ENCODE data around the gene ST6GALNAC3.
"Not testable (repeated sequence)": the region's sequence is repeated elsewhere in the genome, so short reads cannot be mapped to it uniquely, and the experiment has no call there.

ST6GALNAC3 gene

DNA sequence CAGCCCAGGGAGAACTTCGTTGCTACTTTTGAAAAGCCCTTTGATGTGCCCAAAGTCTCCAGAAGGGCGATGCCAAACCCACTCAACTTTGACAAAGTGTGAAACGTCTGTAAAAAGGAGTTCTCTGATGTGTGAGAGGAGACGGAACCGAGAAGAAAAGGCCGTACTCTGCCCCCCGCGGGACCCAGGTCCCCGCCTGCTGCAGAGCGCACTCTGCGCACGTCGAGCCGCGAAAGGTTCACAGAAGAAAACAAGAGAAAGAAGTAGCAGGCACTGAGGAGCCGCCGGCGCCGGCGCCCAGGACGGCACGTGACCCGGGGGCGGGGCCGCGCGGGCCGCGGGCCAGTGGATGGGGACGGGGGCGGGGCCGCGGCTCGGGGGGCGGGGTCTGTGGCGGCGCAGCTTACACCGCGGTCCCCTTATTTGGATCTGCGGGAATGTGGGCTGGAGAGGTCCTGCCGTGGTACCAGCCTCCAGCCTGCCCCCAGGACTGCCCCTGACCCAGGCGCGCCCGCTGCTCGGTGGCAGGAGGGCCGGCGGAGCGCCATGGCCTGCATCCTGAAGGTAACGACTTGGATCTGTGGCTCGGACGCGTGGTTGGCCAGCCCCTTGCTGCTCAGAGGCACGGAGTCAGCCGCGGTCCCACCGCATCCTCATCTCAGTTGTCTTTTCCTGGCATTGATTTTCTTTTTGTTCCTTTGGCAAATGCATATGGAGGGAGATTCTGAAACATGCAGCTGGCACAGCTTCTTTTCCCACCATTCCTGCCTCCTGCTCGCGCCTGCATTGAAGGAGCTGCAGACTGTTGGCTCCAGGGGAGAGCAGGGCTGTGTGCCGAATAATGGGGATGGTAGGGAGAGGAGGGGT is at the start of gene ST6GALNAC3:
ST6GALNAC3 (plus strand) TSS at position 426 of the 867 bp plus-strand sequence.
- DNase-seq, result peak; percentile 82

DNA sequence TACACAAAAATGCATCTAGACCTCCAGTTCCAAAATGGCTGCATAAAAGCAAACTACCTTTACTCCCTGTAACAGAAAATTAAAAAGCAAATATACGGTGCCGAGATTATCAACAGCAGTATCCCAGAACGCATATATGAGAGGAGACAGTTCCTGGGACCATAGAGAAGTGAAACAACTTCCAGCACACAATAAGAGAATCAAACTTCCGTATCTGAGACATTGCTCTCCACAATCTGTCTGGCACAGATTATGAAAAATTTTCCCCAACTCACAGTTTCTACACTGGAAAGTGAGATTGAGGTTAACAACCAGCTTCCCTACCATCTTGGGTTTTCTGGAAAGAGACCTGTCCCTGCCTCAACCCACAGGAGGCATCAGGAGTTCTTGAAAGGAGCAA is 47.2 kb upstream of the ST6GALNAC3 start:
- DNase-seq, result no peak

DNA sequence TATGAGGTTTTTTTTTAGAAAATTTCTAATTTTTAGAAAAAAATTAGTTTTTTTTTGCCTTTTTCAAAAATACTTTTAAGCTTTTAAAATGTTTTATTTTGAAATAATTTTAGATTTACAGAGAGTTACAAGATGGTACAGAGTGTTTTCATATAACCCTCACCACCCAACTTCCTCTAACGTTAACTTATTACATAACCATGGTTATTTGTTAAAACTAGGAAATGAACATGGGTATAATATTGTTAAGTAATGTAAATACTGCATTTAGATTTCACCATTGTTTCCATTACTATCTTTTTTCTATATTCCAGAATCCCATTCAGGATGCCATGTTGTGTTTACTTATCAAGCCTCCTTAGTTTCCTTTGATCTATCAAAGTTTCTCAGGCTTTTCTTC is 45.2 kb upstream of the ST6GALNAC3 start:
- no peak for DNase-seq

DNA sequence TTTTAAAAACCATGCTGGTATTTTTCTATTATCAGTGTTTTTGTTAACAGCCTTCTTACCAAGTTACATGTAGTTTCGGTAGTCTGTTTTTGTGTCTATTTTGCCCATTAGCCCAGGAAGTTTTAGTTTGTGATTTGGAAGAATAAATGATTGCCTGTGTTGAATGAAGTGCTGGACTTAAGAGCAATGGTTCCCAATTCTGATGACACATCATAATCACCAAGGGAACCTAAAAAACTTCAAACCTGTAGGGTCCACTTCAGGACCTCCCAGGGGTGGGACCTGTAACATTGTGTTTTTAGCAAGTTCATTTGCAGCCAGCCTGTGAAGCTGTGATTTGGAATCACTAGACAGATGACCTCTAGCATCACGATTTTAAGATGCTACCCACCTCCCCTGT is 43.0 kb upstream of the ST6GALNAC3 start:
- DNase-seq, result no peak

GRCh38 chr1:76033800-76034475 is 40.6 kb upstream of the ST6GALNAC3 start:
- no peak for DNase-seq

DNA sequence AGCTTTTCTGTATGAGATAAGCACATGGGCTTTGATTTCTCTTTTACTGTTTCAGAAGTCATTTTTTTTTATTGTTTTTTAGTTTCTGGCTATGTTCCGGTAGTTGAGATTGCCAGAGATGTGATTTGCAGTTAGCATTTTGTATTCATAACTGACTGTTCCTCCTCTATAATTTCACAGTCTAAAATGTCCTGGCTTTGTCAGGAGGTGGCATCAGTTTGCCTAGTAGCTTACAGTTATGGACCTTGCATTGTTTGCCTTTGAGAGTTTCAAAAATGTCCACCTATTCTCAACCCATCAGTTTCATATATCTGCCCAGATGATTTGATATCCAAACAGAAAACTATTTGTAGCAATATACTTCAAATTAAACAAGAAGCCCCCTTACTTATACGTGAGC is 39.5 kb upstream of the ST6GALNAC3 start:
- DNase-seq, result no peak

DNA sequence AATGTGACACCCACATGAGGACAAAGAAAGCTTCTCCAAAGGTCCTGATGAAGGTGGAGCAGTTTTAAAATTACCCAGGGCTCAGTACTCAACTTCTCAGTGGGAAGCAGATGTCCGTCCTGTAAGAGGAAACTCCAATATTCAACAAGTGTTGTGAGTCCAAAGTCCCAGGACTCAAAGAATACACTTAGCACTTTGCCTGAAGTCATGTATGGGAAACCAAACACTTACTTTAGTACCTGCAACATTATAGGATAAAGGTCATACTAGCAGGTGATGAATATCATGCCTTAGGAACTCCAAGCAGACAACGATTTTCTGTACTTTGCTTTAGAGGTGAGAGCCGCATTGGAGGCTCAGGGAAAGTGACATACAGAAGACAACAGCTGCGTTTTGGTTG is 37.2 kb upstream of the ST6GALNAC3 start:
- no peak for DNase-seq

- DNase-seq, result no peak
Measured at GRCh38 chr1:76038287-76039004, 36.1 kb upstream of the ST6GALNAC3 start.

- no peak for DNase-seq
Measured at GRCh38 chr1:76046149-76046548, 28.4 kb upstream of the ST6GALNAC3 start.

- DNase-seq, result no peak
Measured at GRCh38 chr1:76048219-76048618, 26.3 kb upstream of the ST6GALNAC3 start.

GRCh38 chr1:76048926-76049325 is 25.6 kb upstream of the ST6GALNAC3 start:
- DNase-seq, result no peak

DNA sequence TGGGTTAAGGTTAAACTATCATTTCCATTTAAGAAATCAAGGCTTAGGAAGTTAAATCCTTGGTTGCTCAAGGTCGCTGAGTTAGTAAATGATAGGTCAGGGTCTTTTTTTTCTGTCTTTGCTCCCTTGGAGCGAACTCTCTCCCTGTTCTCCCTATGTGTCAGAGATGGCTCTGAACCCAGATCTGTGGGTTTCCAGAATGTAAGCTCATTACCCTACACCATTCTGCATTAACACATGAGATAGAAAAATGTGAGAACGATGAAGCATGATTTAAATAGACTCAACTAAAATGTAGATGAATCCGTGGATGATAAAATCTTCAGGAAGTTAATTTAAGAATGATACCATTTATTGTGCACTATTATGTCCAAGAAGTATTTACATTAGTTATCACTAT is 25.0 kb upstream of the ST6GALNAC3 start:
- DNase-seq, result no peak

- DNase-seq, result not testable (repeated sequence)
Measured at GRCh38 chr1:76050073-76050472, 24.5 kb upstream of the ST6GALNAC3 start.

DNA sequence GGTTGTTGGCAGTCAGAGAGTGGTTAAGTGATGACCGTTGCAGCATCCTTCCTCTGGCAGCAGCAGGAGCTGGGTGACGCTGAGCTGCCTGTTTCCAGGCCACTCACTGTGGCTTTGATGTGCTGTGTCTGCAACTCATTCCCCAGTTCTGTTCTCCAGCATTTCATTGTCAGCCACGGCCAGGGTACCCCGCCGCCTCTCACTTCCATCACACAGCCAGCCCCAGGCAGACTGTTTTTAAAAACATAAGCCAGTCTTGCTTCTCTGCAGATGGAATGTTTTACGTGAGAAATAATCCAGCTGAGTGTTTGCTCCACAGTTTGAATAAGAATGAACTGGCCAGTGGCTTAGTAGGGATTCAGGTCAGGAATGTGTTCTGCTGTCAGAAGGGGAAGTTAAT is 21.5 kb upstream of the ST6GALNAC3 start:
- DNase-seq, result no peak

- DNase-seq, result no peak
Measured at GRCh38 chr1:76054359-76054758, 20.2 kb upstream of the ST6GALNAC3 start.

DNA sequence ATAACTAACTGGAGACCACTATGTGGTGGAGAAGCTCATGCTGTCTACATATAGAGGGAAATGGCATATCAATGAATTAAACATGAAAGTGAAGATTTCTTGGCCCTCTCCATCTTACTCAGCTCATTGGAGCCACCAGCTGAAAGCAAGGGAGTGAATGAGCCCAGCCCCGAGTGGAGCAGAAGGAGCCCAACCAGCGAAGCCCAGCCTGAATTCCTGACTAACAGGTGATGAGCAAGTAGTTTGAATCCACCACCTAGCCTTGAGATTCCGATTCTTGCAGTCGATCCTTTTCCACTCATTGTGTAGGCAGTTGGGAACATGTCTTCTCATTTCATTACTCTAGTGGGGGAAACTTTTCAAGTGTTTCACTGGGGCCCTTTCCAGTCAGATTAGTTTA is 18.6 kb upstream of the ST6GALNAC3 start:
- no peak for DNase-seq

DNA sequence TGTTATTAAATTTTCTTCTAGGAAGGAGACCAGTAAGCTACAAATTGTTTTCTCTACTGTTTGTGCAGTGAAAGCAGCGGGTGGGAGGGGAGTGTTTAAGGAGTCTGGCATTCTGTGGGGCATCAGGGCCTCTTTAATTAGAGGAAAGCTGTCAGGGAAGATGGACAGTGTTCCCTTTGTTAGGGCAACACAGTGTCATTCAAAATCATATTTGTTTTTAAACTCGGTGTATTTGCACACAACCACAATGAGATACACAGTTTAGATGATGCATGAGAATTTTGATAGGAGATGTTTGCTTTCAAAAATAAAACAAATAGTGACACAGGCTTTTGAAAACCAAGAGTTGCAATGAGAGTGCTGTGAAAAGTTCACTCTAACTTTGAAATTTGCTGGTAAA is 15.1 kb upstream of the ST6GALNAC3 start:
- DNase-seq, result no peak

DNA sequence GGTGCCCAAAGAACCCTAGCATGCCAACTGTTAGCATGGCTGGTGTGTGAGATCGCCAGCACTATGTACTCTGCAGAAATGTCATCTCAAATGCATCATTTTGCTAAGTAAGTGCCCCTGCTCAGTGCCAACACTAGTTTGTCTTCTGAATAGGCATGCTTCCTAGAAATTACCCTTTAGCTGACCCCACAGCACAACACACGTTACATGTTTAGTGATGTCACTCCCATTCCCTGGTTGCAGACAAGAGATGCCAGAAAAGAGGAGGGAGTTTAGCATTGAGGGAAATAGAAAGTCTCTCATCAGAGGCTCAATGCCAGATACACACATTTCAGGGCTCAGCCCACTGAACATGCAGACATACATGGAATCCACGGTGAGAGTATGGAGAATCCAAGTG is 9.3 kb upstream of the ST6GALNAC3 start:
- DNase-seq, result no peak

DNA sequence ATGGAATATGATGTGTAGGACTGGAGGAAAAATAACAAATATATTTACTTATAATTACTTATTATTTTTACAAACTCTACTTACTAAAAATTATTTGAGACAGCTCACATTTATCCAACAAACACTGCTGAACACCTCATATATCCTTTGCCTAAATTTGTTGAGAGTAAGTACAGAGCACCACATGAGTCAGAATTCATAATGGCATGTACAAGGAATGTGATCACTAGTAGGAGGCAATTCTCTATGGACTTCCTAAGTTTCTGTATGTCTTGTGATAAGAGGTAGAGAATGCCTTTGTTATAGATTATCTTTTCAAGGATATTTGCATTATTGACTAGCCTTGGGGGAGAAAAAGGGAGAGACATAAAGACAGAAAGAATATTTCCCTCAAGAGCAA is 8.2 kb upstream of the ST6GALNAC3 start:
- no peak for DNase-seq

DNA sequence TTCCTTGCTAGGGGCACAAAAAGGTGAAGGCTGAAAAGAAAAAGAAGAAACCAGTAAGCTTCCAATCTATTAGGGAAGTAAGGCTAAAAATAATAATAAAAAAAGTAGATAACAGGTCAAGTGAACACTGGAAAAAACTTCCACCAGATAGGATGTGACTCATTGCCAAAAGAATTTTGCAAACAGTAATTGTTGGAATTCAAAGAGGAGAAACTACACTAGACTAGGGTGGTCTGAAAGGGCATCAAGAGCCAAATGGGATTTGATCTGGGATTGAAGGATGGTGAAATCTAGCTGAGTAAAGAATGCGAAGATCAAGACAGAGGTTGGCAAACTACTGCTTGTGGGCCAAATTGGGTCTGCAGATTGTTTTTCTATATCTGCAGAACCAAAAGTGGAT is 6.0 kb upstream of the ST6GALNAC3 start:
- no peak for DNase-seq

- DNase-seq, result no peak
Measured at GRCh38 chr1:76068953-76069561, 5.5 kb upstream of the ST6GALNAC3 start.

DNA sequence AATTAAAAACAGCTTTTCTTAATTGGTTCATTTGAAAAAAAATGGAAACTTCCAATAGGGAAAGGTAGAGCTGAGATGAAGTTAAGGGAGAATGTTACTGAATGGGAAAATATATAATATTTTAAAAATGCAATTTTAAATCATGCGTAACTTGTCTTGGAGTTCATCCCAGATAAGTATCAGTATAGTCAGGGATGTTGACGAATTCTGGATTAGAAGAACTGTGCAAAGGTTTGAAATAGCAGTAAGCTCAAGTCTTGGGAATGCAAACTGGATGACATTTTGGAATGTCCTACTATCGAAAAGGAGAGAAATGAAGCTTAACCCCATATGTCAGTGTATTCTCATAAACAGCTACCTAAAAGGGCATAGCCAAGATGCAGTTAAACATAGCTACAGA is 4.0 kb upstream of the ST6GALNAC3 start:
- no peak for DNase-seq

GRCh38 chr1:76073481-76073880 is 1.1 kb upstream of the ST6GALNAC3 start:
- DNase-seq, result no peak

GRCh38 chr1:76075188-76075489 is 593 bp downstream of the ST6GALNAC3 start:
- no peak for DNase-seq
